GM21515 (cell line): Measurements from ENCODE around the gene NUB1.

Source experiments
- ATAC-seq: cut with Tn5 transposase; IDR thresholded peaks from one replicate; pipeline ENCODE4 v1.9.1; 2021; ENCODE audit not compliant: unreplicated experiment

The NUB1 gene

GRCh38 chr7:151312831-151313809, 28.5 kb upstream of the NUB1 start:
- ATAC-seq = no peak

- ATAC-seq = no peak
Observed at GRCh38 chr7:151313857-151314256, 27.8 kb upstream of the NUB1 start.

GRCh38 chr7:151314401-151314800, 27.2 kb upstream of the NUB1 start:
- no peak for ATAC-seq

- peak; percentile 73 for ATAC-seq
Observed at GRCh38 chr7:151315038-151315655, 26.5 kb upstream of the NUB1 start.

GRCh38 chr7:151316896-151317295, 24.7 kb upstream of the NUB1 start:
- no peak for ATAC-seq

GRCh38 chr7:151317936-151318335, 23.7 kb upstream of the NUB1 start:
- no peak for ATAC-seq

- ATAC-seq = no peak
Observed at GRCh38 chr7:151319189-151319588, 22.4 kb upstream of the NUB1 start.

- no peak for ATAC-seq
Observed at GRCh38 chr7:151320263-151320845, 21.3 kb upstream of the NUB1 start.

- no peak for ATAC-seq
Observed at GRCh38 chr7:151321341-151321740, 20.3 kb upstream of the NUB1 start.

- no peak for ATAC-seq
Observed at GRCh38 chr7:151322906-151323305, 18.7 kb upstream of the NUB1 start.

- no peak for ATAC-seq
Observed at GRCh38 chr7:151327022-151327421, 14.6 kb upstream of the NUB1 start.

GRCh38 chr7:151327659-151328058, 14.0 kb upstream of the NUB1 start:
- no peak for ATAC-seq

- ATAC-seq = no peak
Observed at GRCh38 chr7:151330181-151330580, 11.4 kb upstream of the NUB1 start.

GRCh38 chr7:151330661-151331060, 11.0 kb upstream of the NUB1 start:
- ATAC-seq = no peak

GRCh38 chr7:151334628-151335027, 7.0 kb upstream of the NUB1 start:
- ATAC-seq = no peak

- ATAC-seq = no peak
Observed at GRCh38 chr7:151336027-151336708, 5.4 kb upstream of the NUB1 start.

- no peak for ATAC-seq
Observed at GRCh38 chr7:151337346-151337745, 4.3 kb upstream of the NUB1 start.

GRCh38 chr7:151338809-151339208, 2.8 kb upstream of the NUB1 start:
- no peak for ATAC-seq

GRCh38 chr7:151339651-151340382, 1.8 kb upstream of the NUB1 start:
- ATAC-seq = peak; percentile 41

- ATAC-seq = no peak
Observed at GRCh38 chr7:151340794-151341356, 737 bp upstream of the NUB1 start.
